HCT116 (cell line): ENCODE data around the gene IGFBP1. TPM values are rescaled to one million over a fixed set of nuclear protein-coding genes. Genes with fewer than 3 reads are reported as not detected.

ENCODE experiments used
- ATAC-seq: fragments of 200-7000 bp; cut with Tn5 transposase; 2 replicates; pipeline ENCODE4 v1.9.1; 2020; ENCODE audit warnings: mild to moderate bottlenecking, moderate library complexity
- BruUV-seq: library from RNA; stranded (reverse); fragments of 400-500 nt; replicated peaks from 2 replicates; lab custom pipeline; 2021; lab: Mats Ljungman, UMichigan
- CTCF ChIA-PET: fragments of 300-600 bp; sonication (Branson Sonifier 250); formaldehyde crosslinking; loops from one replicate; lab custom pipeline; 2021; ENCODE audit warnings: antibody characterized with exemption; lab: Charles Lee
- POLR2A ChIA-PET: fragments of 300-600, 350-600 bp; sonication (Branson Sonifier 250); formaldehyde crosslinking; loops from one replicate; lab custom pipeline; 2021; ENCODE audit warnings: antibody characterized with exemption; lab: Charles Lee
- RAD21 ChIA-PET, 2 experiments: fragments of 300-600 bp; sonication (Branson Sonifier 250); formaldehyde crosslinking; loops; one replicate each; lab custom pipeline; 2023; ENCODE audit warnings: low total read pairs in 2 of 2; ENCODE audit not compliant: uncharacterized antibody in 2 of 2, unreplicated experiment in 2 of 2, low non-redundant PET in 1 of 2; lab: Charles Lee
- DNase-seq: peaks from one replicate; pipeline ENCODE4 v3.0.0-alpha.2; 2010; ENCODE audit warnings: low read depth, low spot score
- H2AFZ ChIP-seq: fragments of 200-600 bp; shearing (Covaris generic), sonication (generic); 2 replicates; pipeline ENCODE4 v1.6.1; 2017; ENCODE audit warnings: low read depth, mixed run types, mixed read lengths, antibody characterized with exemption, low read length; ENCODE audit not compliant: poor library complexity, severe bottlenecking
- H3K27ac ChIP-seq: 2 replicates; pipeline ENCODE4 v1.5.1; 2012; ENCODE audit warnings: low read depth, low read length
- H3K27me3 ChIP-seq: fragments of 200-600 bp; sonication (generic); 2 replicates; pipeline ENCODE4 v1.6.1; 2016; ENCODE audit warnings: mixed run types, low read length, mixed read lengths; ENCODE audit not compliant: insufficient read depth
- H3K36me3 ChIP-seq, 2 experiments: fragments of 200-500 bp in 1 of 2; fragments of 200-600 bp in 1 of 2; sonication (Bioruptor generic) in 1 of 2; sonication (generic) in 1 of 2; 2 replicates each; pipeline versions ENCODE4 v1.5.1 to v1.6.1; 2014 to 2016; ENCODE audit warnings: low read length in 2 of 2, inconsistent platforms in 1 of 2, mixed read lengths in 1 of 2, mixed run types in 1 of 2; ENCODE audit not compliant: insufficient read depth in 2 of 2, control insufficient read depth in 1 of 2
- H3K4me1 ChIP-seq, 2 experiments: fragments of 200-600 bp in 1 of 2; sonication (generic) in 1 of 2; 2 replicates each; pipeline versions ENCODE4 v1.5.1 to v1.6.1; 2012 to 2017; ENCODE audit warnings: low read length in 2 of 2, inconsistent platforms in 1 of 2, mild to moderate bottlenecking in 1 of 2, mixed read lengths in 1 of 2, mixed run types in 1 of 2, moderate library complexity in 1 of 2; ENCODE audit not compliant: insufficient read depth in 2 of 2, control insufficient read depth in 1 of 2
- H3K4me2 ChIP-seq: fragments of 200-600 bp; sonication (generic); 2 replicates; pipeline ENCODE4 v1.6.1; 2017; ENCODE audit warnings: mixed run types, low read length, mixed read lengths
- H3K4me3 ChIP-seq, 2 experiments: fragments of 200-600 bp in 1 of 2; sonication (generic) in 1 of 2; replicated peaks in 1 of 2; 2 replicates each; pipeline ENCODE4 v1.5.1; 2011 to 2016; ENCODE audit warnings: low read length in 2 of 2, control low read depth in 1 of 2, low read depth in 1 of 2, mild to moderate bottlenecking in 1 of 2, mixed read lengths in 1 of 2, mixed run types in 1 of 2
- H3K79me2 ChIP-seq: fragments of 200-600 bp; sonication (generic); 2 replicates; pipeline ENCODE4 v1.6.1; 2017; ENCODE audit warnings: mild to moderate bottlenecking, mixed run types, low read length, moderate library complexity, mixed read lengths; ENCODE audit not compliant: insufficient read depth
- H3K9ac ChIP-seq: fragments of 200-600 bp; sonication (generic); 2 replicates; pipeline ENCODE4 v1.6.1; 2016; ENCODE audit warnings: low read length, mixed read lengths
- H3K9me2 ChIP-seq: fragments of 200-600 bp; sonication (generic), shearing (Covaris generic); 2 replicates; pipeline ENCODE4 v1.6.1; 2017; ENCODE audit warnings: mixed run types, mild to moderate bottlenecking, moderate library complexity; ENCODE audit not compliant: insufficient read depth
- H3K9me3 ChIP-seq, 2 experiments: fragments of 200-500 bp in 1 of 2; fragments of 200-600 bp in 1 of 2; sonication (Bioruptor generic) in 1 of 2; sonication (generic) in 1 of 2; 2 replicates each; pipeline ENCODE4 v1.6.1; 2014 to 2017; ENCODE audit warnings: low read length in 2 of 2, mixed read lengths in 2 of 2, inconsistent platforms in 1 of 2, low read depth in 1 of 2, mild to moderate bottlenecking in 1 of 2, mixed run types in 1 of 2, moderate library complexity in 1 of 2; ENCODE audit not compliant: control insufficient read depth in 1 of 2, insufficient read depth in 1 of 2
- H4K20me1 ChIP-seq: fragments of 200-600 bp; sonication (generic), shearing (Covaris generic); 2 replicates; pipeline ENCODE4 v1.6.1; 2017; ENCODE audit warnings: mixed run types, mild to moderate bottlenecking, moderate library complexity; ENCODE audit not compliant: insufficient read depth
- intact Hi-C: fragments of 100-400 bp; cut with micrococcal nuclease; formaldehyde crosslinking; loops from 2 replicates; pipeline ENCODE4 v1.10.0; 2022
- total RNA-seq: library from RNA; stranded (reverse); gene quantifications from one replicate; pipeline ENCODE4 v1.2.1, GENCODE V29; 2021; ENCODE audit not compliant: unreplicated experiment
- TF ChIP-seq, protein P1 (sequence below): IDR thresholded peaks from 2 replicates; pipeline ENCODE4 v1.6.1; 2012
- TF ChIP-seq, protein P2 (sequence below): IDR thresholded peaks from 2 replicates; pipeline ENCODE4 v1.6.1; 2012; ENCODE audit warnings: low read depth

Gene IGFBP1
- total RNA-seq, 1 experiment from 2014 or later = 0.20 TPM

DNA sequence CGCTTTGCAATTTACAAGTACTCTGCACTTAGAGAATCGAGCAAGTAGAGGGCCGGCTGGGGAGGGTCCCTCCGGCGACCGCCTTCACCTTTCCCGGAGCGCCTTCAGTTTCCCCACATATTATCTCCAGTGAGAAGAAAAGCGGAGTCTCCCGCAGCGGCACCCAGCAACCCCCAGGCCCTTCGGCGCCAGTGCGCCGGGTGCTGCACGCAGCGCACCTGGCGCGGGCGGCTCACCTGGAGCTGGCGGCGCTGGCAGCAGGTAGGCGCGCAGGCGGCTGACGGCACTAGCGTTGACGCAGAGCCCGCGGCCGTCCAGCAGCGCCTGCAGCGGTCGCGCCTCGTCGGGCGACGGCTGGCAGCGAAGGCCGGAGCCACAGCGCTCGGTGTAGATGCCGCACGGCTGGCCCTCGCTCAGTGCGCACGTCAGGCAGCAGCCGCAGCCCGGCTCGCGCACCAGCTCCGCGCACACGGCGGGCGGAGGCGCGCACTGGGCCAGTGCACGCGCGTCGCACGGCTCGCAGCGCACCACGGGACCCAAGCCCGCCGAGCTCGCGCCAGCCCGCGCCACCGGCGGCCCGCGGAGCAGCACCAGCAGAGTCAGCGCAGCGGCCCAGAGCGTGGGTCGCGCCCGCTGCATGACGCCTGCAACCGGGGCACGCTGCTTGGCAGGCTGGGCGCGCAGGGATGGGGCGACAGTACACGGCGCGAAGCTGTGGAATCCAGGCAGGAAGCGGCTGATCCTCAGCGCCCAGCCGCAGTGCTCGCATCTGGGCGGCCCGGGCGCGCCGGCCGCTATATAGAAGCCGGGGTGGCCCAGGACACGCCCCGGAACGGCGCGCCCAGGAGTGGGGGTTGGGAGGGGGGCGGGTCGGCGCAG is 32.5 kb downstream of the IGFBP1 start, which contains the start of gene IGFBP3:
Gene IGFBP3 (minus strand): TSS at position 771 of the 879 bp plus-strand sequence. CDS start 132 bp downstream, at position 639.
- no peak for DNase-seq
- CTCF ChIA-PET = interaction anchor here (1.9 to 3.1 kb wide), 3 partner anchors 63 to 1260 kb away, joined by 5 to 27 read pairs (median 15); no protein-coding TSS in a partner anchor
- Histone ChIP-seq H3K27ac (no peak within 1 kb of the TSS), H3K27me3 (peaks cover 8% of the 10 kb centered on the region; the same call in 1 of the 2 replicates), H3K4me2 (peak within 1 kb of the TSS; percentile 75), H3K9ac (no peak within 1 kb of the TSS), H3K79me2 (no peaks in the 10 kb centered on the region), H2AFZ (peak within 1 kb of the TSS; percentile 69), H3K9me2 (no peaks in the 10 kb centered on the region), H3K4me1 (peaks cover 3 to 31% of the 10 kb centered on the region in 2 experiments; a peak in 2 of 4 replicates), H3K9me3 (no peaks in the 10 kb centered on the region), H3K4me3 (peak within 1 kb of the TSS; percentile 28 to 55), H3K36me3 (no peaks in the 10 kb centered on the region), H4K20me1 (no peaks in the 10 kb centered on the region)
- peak; percentile 79 for ATAC-seq
- BruUV-seq = no TSS peak
- intact Hi-C loops = no loop called here
- RAD21 ChIA-PET = no interaction called here
- TF ChIP-seq, protein P1, sequence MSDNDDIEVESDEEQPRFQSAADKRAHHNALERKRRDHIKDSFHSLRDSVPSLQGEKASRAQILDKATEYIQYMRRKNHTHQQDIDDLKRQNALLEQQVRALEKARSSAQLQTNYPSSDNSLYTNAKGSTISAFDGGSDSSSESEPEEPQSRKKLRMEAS = peak; percentile 52; the same call in 1 of the 2 replicates
- TF ChIP-seq, protein P2, sequence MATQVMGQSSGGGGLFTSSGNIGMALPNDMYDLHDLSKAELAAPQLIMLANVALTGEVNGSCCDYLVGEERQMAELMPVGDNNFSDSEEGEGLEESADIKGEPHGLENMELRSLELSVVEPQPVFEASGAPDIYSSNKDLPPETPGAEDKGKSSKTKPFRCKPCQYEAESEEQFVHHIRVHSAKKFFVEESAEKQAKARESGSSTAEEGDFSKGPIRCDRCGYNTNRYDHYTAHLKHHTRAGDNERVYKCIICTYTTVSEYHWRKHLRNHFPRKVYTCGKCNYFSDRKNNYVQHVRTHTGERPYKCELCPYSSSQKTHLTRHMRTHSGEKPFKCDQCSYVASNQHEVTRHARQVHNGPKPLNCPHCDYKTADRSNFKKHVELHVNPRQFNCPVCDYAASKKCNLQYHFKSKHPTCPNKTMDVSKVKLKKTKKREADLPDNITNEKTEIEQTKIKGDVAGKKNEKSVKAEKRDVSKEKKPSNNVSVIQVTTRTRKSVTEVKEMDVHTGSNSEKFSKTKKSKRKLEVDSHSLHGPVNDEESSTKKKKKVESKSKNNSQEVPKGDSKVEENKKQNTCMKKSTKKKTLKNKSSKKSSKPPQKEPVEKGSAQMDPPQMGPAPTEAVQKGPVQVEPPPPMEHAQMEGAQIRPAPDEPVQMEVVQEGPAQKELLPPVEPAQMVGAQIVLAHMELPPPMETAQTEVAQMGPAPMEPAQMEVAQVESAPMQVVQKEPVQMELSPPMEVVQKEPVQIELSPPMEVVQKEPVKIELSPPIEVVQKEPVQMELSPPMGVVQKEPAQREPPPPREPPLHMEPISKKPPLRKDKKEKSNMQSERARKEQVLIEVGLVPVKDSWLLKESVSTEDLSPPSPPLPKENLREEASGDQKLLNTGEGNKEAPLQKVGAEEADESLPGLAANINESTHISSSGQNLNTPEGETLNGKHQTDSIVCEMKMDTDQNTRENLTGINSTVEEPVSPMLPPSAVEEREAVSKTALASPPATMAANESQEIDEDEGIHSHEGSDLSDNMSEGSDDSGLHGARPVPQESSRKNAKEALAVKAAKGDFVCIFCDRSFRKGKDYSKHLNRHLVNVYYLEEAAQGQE = no peak
- POLR2A ChIA-PET = no interaction called here
